Kidney glomerular epithelial cell (primary cell): ENCODE measurements around the gene MTA1.

Experiments used
- DNase-seq: peaks from one replicate; lab custom pipeline; 2025; lab: John Stamatoyannopoulos, UW

The MTA1 gene

DNA sequence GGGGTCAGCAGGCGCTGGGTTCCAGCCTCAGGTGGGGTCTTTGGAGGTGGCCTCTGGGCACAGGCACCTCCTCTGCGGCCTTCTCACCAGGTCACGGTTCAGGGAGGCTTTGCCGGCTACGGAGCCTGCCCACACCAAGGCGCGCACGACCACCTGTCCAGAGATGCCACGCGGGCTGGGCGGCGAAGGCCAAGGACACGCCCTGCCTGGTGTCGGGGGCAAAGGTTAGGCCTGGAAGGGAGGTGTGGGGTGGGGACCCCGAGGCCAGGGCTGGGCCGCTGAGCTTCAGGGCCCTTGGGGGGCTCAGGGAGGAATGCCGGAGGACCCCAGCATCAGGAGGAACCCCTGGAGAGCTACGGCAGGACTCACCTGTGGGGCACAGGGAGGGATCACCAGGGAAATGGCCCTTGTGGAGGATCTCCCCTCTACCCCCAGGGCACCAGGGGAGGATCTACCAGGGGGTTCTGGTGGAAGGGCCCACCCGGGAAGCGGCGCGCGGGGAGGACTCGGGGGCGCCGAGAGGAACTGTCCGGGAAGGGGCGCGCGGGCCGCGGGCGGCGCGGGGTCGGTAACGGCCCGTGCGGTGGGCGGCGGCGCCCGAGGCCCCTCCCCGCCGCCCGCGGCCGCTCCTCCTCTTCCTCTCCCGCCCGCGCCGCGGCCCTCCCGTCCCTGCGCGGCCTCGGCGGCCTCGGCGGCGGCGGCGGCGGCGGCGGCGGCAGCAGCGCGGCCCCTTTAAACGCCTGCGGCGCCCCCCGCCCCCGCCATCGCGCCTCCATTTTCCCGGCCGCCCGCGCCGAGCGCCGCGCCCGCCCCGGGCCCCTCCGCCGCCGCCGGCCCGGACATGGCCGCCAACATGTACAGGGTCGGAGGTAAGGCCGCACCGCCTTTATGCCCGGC lies at the start of gene MTA1:
MTA1 (plus strand) TSS at position 633 of the 897 bp plus-strand sequence; CDS start at position 842, 209 bp downstream.
- peak; percentile 3 for DNase-seq

DNA sequence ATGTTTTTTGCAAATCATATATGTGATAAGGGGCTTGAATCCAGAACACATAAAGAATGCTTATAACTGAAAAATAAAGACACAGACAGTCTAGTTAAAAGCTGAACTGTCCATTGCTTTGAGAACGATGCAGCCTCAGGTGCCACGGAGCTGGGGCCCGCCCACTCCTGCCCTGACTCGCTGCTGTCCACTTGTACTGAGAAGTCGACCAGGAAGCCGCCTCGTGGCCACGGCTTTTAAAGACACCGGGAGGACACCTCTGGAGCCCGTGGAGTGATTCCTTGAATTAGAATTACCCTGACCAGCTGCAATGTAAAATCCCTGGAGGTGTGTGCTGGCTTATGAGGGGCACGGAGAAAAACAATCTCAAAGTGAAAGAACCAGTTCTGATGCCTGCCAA lies 45.2 kb upstream of the MTA1 start:
- no peak for DNase-seq

DNA sequence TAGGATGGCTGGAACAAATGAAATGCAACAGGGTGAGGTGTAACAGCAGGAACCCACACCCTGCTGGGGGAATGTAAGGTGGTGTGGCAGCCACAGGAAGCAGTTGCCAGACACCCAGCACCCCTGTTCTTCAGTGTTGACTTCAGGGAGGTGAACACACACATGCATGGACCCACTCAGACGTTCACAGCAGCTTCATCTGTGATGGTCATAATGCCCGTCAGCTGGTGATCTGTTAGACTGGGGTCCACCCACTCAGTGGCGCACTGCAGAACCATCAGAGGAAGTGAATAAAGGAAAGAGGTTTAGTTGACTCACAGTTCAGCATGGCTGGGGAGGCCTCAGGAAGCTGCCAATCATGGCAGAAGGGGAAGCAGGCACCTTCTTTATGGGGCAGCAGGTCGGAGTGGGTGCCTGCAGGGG lies 44.0 kb upstream of the MTA1 start:
- DNase-seq = no peak

DNA sequence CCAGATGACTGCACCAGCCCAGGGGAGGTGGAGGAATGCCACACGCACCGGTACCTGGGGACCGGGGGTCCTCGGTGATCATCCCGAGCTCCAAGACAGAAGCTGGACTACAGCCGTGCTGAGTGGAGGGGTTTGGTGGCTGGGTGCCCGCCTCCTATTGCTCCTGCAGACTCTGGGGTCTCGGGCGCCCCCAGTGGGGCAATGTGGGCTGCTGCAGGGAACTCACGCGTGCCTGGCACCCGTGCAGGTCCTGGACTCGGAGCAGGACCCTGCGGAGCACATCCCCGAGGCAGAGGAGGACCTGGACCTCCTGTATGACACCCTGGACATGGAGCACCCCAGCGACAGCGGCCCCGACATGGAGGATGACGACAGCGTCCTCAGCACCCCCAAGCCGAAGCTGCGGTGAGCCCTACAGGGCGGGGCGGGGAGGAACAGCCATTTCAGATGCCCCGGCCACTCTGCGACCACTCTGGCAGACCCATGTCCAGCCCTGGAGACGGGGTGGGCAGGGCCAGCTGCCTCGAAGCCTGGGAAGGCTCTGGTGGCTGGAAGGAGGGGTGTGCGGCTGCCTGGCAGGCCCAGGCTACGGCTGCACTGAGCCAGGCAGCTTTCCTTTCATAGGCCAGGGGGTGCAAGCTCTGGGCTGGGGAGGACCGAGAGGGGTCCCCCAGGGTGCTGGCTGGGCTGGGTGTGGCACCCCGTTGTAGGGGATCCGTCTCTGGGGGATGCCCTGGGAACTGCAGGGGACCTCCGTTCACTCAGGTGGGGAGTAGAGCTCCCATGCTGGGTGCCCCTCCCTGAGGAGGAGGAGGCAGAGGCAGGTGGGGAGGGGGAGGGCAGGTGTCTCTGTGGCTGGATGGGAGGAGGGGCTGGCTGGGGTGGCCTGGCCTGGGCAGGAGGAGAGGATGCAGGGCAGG lies 42.8 kb upstream of the MTA1 start:
- DNase-seq = no peak

DNA sequence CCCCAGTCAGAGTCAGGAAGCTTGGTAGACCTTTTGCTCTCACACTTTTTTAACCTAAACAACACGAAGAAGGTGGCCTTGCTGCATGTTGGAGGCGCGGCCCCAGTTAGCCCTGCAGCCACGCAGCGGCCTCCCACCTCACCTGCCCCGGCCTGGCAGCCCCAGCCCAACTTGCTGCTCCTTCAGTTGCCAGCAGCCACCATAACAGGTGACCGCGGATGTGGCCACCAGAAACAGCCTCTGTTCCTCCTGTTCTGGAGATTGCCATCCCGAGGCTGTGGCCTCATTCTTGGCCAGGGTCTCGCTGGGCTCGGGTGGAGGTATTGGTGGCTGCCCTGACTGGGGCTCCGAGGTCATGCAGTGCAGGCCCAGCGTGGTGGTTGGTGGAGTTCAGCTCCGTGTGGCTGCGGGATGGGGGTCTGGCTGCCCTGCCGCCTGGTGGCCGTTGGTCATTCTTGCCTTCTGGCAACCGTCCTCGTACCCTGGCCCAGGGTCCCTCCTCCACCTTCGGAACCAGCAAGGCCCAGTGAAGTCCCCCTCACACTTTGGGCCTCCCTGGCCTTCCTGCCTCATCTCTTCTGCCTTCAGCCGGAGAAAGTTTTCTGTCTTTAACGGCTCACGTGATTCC lies 42.0 kb upstream of the MTA1 start:
- no peak for DNase-seq

DNA sequence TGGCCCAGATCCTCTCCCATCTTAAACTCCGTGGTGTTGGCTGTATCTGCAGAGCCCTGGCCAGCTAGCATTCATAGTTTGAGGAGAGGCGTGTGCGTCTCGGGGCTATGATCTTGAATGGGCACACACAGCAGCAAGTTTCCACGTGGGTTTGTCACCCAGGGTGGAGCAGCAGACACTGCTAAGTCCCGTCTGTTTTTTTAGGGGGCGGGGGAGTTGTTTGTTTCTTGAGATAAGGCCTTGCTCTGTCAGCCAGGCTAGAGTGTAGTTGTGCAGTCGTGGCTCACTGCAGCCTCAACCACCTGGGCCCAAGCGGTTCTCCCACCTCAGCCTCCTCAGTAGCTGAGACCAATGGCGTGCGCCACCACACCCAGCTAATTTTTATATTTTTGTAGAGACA lies 41.4 kb upstream of the MTA1 start:
- no peak for DNase-seq

DNA sequence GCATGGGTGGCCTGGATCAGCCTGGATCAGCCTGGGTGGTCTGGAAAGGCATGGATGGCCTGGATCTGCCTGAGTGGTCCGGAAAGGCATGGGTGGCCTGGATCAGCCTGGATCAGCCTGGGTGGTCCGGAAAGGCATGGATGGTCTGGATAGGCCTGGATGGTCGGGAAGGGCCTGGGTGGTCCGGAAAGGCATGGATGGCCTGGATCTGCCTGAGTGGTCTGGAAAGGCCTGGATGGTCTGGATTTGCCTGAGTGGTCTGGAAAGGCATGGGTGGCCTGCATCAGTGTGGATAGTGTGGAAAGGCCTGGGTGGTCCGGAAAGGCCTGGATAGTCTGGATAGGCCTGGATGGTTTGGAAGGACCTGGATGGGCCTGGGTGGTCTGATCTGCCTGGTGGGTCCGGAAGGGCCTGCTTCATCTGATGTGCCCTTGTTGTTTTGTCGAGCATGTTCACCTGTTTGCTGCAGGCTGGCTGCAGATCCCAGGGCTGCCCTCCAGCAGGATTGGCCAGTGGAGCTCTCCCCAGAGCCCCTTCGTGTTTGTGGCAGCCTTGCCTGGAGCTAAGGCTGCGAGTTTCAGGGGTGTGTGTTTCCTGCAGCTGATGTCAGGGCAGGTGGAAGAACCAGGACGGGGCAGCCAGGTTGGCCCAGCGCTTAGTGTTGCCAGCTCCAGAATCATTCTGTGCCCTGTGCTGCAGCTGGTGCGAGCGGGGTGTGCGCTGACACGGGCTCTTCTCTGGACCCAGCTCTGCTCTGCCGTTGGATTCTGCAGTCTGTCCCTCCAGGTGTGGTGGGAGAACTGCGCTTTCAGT lies 40.5 kb upstream of the MTA1 start:
- no peak for DNase-seq

DNA sequence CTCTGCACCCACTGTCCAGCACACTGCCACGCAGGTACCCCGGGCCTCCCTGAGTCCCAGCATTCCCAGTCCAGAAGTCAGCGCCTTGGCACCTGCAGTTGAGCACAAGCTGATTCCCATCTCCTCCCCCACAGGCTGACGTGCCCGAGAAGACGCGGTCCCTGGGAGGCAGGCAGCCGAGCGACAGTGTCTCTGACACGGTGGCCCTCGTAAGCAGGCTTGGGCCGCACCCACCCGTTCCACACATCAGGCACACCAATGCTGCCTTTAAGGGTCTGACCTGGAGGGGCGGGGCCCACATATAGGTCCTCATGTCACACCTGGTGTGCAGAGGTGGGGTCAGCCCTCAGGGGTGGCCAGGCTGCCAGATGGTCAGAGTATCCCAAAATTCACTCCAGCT lies 39.7 kb upstream of the MTA1 start:
- no peak for DNase-seq

DNA sequence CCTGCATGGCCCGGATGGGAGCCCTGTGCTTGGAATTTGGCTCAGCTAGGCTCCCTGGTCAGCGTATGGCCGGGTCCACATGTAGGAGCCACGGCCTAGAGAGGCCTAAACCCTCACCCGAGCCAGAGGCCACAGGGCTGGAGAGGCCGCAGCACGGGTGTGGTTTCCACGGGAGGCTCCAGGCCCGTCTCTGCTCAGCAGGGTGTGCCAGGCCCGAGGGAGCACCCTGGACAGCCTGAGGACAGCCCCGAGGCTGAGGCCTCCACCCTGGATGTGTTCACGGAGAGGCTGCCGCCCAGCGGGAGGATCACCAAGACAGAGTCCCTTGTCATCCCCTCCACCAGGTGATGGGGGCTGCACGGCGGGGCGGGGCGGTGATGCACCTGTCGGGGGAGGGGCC lies 38.9 kb upstream of the MTA1 start:
- no peak for DNase-seq

DNA sequence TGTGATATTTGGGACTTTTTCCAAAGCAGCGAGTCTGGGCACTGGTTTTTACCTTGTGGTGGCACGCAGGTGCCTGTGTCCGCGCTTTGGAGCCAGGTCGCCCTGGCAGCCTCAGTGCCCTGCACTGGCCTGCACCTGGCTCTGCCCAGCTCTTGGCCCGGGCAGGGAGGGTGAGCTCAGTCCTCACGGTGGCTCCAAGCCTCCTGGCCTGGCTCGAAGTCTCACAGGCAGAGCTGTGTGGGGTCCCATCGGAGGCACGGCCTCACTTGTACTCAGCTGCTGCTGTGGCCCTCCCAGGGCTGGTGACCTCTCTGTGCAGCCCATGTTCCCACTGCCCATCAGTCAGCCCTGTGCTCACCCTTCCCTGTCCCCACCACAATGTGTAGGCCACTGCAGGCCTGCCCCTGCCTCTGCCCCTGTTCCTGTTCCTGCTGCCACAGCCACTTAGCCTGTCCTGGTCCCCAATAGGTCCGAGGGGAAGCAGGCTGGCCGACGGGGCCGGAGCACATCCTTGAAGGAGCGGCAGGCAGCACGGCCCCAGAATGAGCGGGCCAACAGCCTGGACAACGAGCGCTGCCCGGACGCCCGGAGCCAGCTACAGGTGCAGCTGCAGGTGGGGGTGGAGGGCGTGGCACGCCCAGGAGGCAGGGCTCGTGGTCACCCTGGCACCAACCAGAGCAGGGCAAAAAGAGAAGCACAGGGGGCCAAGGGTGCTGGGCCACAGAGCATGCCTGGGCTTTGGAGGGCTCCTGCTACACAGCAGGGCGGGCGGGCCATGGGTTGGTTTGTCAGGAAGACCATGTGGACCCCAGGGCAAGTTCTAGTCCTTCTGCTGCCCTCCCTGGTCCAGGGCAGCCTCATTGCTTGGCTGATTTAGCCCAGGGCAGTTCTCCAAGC lies 37.9 kb upstream of the MTA1 start:
- DNase-seq = no peak

DNA sequence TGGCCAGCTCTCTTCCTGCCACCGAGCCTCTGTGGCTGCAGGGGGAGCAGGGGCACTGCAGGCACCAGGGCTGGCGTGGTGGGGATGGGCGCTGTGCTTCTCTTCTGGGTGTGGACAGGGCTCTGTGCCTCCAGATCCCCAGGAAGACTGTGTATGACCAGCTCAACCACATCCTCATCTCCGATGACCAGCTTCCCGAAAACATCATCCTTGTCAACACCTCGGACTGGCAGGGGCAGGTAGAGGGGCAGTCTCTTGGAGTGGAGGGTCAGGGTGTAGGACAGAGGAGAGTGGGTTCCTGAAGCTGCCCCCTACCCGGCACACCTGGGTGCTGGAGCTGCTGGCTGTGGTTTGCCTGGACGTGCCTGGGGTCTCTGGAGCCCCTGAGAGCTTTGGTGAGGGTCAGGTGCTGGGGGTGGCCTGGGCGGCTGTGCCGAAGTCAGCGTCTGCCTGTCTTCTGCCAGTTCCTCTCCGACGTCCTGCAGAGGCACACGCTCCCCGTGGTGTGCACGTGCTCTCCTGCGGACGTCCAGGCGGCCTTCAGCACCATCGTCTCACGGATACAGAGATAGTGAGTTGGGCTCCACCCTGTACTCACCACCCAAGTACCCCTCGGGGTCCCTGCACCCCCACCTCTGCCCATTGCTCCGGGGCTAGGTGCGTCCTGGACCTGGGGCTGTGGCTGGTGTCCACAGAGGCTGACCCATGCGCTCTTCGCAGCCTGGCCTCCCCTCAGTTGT lies 37.1 kb upstream of the MTA1 start:
- DNase-seq = no peak

DNA sequence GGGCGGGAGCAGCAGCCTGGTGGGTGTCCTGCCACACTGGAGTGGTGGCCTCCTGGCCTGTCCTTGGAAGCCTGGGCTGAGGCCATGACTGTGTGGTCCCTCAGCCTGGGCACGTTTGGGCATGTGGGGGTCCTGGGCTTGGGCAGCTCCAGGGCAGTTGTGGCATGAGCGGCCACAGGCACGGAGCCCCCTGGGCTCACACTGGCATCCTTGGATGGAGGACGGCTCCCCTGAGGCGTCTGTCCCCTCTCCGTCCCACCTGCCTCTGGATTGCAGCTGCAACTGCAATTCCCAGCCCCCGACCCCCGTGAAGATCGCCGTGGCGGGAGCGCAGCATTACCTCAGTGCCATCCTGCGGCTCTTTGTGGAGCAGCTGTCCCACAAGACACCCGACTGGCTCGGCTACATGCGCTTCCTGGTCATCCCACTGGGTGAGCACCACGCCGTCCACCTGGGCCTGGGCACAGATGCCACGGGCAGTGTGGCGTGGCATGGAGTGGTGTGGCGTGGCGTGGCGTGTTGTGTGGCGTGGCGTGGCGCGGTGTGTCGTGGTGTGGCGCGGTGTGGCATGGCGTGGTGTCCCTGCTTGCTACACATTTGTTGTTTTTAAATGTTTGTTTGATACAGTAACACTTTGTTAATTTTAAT lies 36.4 kb upstream of the MTA1 start:
- DNase-seq = no peak

DNA sequence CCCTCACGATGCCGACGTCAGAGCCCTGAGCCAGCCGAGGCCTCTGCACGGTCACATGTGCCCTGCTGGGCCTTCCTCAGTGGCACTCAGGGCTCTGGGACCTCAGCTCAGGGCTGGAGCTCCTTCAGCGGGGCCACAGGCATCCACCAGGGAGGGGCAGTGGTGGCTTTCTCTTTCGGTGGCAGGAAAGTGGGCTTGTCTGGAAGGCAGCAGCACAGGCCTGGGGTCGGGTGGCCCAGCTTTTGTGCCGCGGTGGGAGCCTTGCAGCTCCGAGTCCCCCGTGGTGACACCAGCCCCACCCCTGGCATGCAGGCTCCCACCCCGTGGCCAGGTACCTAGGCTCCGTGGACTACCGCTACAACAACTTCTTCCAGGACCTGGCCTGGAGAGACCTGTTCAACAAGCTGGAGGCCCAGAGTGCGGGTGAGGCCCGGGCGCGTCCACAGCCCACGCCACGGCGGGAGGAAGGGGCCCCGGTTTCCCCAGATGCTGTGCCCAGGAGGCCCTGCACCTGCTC lies 35.5 kb upstream of the MTA1 start:
- DNase-seq = no peak

DNA sequence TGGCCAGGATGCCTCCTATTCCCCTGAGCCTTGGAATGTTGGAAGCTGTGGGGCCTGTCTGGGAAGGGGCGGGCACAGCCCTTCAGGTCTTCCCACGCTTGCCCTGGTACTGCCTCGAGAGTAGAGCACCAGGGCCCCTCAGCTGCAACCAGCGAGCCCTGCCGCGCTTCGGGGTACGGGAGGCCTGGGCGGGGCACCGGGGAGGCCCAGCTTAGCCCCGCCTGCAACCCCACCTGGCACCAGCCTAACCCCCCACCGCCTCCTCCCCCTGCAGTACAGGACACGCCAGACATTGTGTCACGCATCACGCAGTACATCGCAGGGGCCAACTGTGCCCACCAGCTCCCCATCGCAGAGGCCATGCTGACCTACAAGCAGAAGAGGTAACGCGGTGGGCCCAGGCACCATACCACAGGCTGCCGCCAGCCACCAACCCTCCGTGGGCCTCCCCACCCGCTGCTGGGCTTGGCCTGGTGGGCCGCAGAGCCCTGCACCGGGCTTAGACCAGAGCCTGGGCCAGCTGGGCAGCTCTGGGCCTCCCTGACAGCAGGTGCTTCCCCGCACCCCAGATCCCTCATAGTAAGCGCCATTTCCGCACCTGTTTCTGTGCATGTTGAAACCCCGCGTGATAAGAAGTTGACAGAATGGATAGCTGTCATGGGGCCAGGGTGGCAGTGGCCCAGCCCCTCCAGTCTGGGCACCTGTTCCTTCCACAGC lies 34.9 kb upstream of the MTA1 start:
- DNase-seq = no peak

DNA sequence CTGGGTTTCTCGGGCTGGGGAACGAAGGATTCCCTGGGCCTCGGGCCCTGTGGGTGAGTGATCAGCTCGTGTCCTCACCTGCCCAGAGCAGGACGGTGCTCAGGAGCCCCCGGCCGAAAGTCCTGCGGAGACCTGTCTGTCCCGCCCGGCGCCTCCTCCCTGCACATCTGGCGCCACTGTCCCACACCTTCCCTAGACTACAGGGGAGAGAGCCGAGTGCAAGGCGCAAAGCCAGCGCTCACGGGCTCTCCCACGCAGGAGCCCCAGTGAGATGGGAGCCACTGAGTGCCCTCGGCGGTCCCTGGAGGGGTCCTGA lies 34.3 kb upstream of the MTA1 start:
- no peak for DNase-seq

DNA sequence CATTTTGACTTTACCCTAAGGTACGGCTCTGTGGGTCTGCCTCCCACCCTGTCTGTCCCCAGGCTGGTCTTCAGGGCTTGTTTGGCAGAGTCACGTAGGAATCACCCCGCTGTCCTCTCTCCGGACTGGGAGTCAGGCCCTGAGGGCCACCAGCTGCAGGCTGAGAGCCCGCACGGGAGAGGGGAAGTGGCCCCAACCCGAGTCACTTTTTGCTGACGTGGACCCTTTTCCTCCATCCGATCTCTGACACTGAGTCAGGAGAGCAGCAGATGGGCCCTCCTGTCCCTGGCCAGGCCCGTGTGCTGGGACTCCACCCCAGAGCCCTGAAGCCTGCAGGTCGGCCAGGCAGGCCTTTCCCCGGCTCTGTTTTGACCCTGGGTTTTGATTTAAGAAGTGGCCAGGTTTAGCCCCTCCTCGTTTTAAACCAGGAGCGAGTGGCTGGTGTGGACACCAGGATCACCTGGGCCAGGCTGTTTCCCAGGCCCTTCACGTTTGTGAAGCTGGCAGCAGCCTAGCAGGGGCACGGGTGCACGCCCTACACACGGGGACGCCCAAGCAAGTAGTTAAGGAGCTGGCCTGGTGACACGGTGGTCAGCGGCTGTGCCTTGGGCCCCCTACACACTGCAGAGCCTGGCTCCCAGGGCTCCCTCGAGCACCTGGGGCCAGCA lies 33.8 kb upstream of the MTA1 start:
- DNase-seq = no peak

DNA sequence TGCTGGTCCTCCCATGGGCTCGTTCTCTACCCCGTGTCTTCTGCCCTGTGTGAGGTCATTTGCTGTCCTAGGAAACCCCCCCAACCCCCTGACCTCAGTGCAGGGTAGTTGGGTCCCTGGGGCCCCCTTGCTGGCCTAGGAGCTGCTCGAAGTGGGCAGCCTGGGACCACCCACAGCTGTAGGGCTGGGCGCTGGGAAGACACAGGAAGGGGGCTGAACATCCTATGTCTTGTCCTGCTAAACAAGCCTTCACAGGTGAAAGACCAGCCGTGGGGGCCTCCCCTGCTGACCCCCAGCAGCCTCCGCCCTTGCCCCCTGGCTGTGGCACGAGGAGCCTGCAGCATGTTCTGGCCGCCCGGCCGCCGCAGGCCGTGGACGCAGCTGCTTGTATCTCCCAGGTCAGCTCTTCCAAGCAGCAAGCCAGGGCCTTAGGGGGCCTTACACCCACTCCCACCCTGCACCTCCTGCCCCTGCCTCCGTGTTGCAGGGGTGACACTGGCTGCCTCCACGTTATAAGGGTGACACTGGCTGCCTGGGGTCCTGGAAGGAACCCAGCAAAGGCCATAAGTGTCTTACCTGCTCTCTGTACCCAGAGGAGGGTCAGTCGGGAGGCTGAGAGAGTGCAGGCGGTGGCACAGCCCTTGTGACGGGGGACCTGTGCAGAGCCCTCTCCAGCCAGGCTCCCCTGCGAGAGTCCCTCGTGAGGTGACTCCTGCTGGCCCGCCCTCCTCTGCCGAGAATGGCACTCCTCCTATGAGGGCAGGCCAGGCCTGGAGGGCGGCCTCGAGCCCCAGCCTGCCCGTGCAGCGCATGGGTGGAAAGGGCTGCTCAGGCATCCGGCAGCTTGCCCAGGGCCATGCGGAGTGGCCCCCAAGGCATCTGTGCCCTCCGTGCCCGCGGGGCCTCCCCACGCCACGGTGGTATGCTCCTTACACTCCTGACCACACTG lies 32.8 kb upstream of the MTA1 start:
- DNase-seq = no peak
